Left forelimb (tissue), 1 donor: ENCODE measurements around the gene PCSK6.

Experiments
- DNase-seq: peaks from one replicate; pipeline ENCODE4 v3.0.0-alpha.2; 2018; ENCODE audit warnings: low spot score

PCSK6 gene

GRCh38 chr15:101489599-101490407 lies at the start of gene PCSK6:
PCSK6 (minus strand) TSS chr15:101489707; CDS start chr15:101489670, 37 bp downstream.
- DNase-seq, result no peak

GRCh38 chr15:101538996-101539395 lies 49.5 kb upstream of the PCSK6 start:
- DNase-seq, result peak; percentile 37

- peak; percentile 9 for DNase-seq
These were observed 48.7 kb upstream of the PCSK6 start for GRCh38 chr15:101538177-101538576.

DNA sequence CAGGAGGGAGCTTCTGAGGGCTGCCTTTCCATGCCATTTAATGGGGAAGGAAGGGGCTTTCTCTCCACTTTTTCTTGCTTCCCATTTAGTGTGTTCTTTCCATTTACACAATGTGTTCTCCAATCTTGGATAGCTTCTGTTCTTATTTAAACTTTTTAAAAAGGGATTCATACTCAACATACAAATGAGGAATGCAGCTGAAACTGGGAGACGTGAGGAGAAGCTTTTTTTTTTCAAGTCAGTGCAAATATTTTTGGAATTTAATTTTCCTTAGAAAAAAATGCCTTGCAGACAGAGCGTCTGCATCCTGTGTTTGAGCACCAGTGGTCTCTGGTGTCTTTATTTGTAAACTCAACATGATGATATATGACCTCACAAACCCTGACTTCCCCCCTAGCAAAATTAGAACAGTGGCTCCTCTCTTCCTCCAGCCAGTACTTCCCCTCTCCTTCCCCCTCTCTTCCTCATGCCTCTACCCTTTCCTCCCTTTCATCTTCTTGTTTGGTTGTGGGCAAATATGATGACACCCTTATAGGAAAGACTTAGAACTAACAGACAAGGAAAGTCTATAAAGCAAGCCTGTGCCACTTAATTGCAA lies 48.1 kb upstream of the PCSK6 start:
- DNase-seq, result no peak

DNA sequence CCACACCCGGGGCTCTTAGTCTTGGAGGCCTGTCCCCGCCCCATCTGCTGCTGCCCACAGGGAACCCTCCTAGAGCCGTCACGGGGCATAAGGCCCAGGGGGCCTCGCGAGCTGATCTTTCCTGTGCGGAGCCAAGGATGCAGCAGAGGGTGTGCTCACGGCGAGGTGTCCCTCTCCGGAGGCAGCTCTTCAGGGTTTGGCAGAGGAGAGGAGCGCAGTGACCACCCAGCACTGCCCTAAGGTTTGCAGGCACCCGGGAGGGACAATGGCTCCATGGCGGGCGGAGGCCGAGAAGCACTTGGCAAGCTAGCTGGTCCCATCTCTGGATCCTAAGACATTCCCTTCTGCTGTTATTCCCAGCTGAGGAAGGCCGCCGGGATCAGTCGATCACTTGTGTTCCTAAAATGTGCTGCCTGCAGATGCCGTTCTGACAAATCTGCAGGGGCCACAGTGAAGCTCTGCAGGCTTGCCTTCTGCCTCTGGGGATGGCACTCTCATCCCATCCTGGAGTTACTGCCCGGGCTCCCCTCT lies 47.4 kb upstream of the PCSK6 start:
- DNase-seq, result peak; percentile 42

DNA sequence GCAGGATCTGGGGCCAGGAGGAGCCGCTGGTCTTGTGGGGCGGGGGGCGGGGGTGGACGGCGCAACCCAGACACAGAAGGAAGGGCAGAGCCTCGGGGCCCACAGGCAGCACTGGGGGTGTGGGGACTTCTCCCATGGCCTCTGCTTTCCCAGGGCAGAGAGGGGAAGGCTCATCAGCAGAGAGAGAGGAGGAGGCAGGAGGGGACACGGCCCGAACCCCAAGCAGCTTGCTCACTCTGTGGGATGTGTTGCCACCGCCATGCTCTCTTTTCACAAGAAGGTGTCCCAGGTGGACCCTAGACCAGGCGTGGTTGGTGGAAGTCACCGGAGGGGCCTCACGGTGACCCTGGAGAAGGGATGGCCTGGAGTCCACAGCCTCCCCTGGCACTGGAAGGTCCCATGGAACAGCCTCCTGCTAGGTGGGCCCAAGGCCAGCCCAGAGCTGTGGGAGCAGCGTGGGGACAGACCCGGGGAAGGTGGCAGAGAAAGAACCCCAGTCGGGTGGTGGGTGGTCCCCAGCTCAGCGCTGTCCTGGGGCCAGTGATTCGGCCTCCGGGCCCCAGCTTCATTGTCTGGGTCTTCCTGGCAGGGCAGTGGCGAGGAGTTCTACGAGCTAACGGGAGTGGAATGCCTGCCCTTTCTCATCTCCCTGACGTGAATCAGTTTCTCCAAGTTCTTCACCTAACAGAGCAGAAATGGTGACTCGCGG lies 46.8 kb upstream of the PCSK6 start:
- no peak for DNase-seq

- no peak for DNase-seq
These were observed 45.8 kb upstream of the PCSK6 start for GRCh38 chr15:101535170-101535902.

DNA sequence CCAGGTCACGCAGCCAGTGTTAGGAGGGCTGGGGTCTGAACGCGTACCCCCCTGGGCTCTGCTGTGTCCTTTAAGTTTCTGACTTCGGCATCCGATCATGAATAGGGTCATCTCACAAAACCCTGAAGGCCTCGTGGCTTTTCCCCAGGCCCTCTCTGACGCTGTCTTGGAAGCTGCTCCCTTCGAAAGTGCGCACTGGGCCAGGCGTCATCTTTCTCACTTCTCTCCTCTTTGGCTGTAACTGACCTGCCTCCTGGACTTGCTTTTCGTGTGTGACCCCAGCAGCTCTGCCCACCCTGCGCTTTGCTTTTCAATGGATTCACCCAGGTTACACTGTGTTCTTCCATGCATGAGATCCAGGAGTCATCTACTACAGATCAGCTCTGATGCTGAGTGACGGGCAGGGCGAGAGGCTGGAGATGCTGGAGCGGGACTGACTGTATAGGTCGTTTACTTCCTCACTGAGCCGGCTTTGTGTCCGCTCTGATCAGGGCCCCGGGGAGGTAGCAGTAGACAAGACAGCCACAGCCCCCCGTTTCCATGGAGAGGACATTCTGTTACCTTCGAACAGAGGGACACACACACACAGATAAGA lies 45.0 kb upstream of the PCSK6 start:
- no peak for DNase-seq

DNA sequence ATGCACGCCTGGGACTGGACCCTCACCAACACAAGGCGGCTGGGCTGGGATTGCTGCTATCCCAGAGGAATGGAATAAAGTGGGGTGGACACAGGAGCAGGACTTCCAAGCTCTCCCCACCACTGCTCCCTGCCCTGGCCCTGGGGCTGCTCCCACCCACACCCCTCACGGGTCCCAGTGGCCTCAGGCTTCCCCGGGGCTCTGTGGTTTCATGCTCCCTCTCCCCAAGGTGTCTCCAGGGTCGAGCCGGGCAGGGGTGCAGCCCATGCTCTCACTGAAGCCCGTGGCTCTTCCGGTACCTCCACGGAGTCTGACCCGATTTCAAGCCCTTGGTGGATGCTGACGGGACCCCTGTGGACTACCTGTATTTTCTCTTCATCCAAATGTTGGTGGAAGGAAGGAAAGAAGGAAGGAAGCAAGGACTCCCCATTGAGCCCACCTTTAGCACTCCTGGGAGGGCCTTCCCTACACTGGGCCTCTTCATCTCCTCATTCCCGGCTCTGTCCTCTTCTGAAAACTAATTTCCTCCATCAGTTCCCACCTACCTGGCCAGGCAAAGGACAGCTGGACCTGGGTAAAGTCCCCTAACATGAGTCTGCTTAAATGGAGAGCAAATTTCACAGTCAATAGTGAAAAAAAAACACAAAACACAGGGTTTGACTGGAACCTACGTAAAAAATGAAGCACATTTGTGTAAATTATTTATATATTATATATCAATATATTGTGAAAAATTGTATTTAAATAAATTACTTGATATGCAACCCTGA lies 44.0 kb upstream of the PCSK6 start:
- no peak for DNase-seq

- no peak for DNase-seq
These were observed 43.4 kb upstream of the PCSK6 start for GRCh38 chr15:101532865-101533264.

- no peak for DNase-seq
These were observed 41.7 kb upstream of the PCSK6 start for GRCh38 chr15:101531170-101531569.

DNA sequence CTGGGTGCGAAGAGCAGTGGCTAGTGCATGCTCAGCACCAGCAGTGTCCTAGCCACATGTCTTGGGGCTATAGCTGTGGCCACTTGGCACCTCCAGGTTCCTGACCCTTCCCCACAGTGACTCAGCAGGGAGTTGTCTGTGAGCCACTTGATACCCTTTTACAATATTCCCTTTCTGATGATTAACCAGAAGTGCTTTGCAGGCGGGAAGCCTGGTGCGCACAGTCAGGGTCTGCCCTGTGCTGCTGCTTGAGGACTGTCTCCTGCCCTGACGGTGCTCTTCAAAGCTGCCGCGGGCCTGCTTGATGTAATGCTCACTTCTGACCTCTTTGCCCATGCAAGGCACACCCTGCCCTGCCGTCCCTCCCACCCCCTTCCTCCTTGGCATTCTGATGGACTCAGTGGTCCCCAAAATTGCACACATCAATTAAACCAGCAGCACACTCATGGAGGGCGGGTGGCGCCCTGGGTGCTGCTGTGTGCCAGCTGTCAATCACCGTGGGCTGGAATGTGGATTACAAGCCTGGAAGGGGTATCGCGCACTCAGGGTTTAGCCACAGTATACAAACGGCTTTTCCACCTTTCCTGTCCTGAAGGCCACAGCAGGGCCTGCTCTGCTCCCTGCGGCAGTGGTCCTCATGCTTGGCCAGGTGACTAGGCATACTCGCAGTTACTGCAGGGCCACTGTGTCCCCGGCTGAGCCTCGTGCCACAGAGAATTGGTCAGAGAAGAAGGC lies 40.9 kb upstream of the PCSK6 start:
- DNase-seq, result no peak

GRCh38 chr15:101528917-101529299 lies 39.4 kb upstream of the PCSK6 start:
- DNase-seq, result no peak

DNA sequence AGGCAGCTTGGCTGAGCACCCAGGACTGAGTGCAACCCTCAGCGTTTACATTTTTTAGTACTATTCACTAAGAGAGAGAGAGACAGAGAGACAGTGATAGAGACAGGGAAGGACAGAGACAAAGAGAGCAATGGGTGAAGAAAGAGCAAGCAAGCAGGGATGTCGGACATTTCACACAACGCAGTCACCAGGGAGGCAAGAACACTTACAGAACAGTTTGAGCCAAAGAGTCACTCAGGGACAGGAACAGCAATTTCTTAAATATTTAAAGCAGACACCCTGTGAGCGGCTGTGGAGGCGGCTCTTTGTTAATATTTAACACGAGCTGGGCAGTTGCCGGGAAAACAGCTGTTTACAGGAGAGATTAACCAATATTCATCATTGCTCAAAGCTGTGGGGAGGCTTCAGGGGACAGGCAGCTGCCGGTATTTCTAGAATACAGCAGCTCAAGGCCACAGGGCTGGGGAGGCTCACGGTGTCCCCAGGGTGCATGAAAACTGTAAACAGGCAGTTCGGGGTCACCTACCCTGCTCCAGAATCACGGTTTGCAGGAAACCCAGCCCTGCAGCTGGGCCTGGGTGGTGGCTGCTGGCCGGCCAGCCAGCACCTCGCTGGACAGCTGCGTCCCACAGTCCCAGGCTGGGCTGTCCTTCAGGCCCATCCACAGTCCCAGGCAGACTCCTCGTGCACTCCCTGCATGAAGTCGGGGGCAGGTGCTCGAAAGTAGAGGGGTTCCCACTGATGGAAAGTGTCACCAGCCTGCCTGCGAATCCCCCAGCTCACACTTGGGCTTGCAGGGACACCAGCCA lies 38.8 kb upstream of the PCSK6 start:
- DNase-seq, result no peak

GRCh38 chr15:101526890-101527289 lies 37.4 kb upstream of the PCSK6 start:
- DNase-seq, result no peak

- no peak for DNase-seq
These were observed 36.9 kb upstream of the PCSK6 start for GRCh38 chr15:101526442-101526841.

DNA sequence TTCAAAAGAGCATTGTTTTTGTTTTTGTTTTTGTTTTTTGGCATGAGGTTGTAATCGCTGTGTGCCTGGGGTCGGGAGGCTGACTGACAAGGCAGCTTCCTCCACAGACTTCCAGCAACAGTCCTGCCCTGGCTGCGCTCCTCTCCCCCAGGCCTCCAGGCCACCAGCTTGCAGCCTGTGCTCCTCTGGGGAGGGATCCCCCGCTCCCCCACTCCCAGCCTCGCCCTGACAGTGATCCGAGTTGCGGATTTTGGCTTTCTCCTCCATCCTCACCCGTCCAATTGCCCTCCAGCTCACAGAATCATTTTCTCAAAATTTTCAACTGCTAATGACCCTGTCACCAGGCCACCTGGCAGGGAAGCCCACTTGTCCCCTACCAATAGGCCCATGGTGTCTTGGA lies 36.5 kb upstream of the PCSK6 start:
- no peak for DNase-seq

DNA sequence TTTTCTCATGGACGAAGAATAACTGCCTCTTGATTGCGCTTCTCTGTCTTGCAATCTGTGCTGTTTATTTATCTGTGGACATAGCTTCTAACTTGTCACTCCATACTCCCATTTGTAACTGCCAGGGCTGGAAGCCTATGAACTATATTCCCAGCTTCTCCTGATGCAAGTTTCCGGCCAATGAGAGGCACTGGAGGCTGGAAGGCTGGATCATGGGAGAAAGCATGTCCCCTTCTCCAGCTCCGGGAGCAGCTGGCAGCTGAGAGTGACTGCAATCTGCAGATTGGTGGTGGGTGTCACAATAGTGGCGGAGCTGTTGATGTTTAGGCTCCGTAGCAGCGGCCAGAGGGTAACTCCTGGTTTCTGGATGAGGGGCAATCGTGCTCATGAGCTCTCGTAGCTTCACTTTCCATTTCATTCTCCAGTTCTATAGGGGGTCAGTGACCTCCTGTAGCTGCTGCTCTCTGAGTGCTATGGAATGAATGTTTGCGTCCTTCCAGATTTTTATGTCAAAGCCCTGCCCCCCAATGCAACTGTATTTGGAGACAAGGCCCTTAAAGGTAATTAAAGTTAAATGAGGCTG lies 35.7 kb upstream of the PCSK6 start:
- DNase-seq, result no peak

- DNase-seq, result no peak
These were observed 34.0 kb upstream of the PCSK6 start for GRCh38 chr15:101523560-101523940.
